Activated T-helper 17 cell treated with anti-CD3 and anti-CD28 coated beads, Interleukin-2, amount 50 U/mL, for 72 hours (primary cell): ENCODE measurements around the gene UGT8. TPM values are rescaled to one million over a fixed set of nuclear protein-coding genes. Genes with fewer than 3 reads are reported as not detected.
"Not testable (repeated sequence)": the region's sequence is repeated elsewhere in the genome, so short reads cannot be mapped to it uniquely, and the experiment has no call there.

Experiments
- ATAC-seq: fragments of 150-1000 bp; cut with Tn5 transposase; replicated peaks from 2 replicates; pipeline ENCODE4 v1.10.0; 2021; ENCODE audit warnings: mild to moderate bottlenecking, moderate library complexity
- H3K27ac Mint-ChIP-seq: one replicate; pipeline ENCODE4 v1.8.0; 2022; ENCODE audit warnings: mixed read lengths
- H3K27me3 Mint-ChIP-seq: one replicate; pipeline ENCODE4 v1.8.0; 2022; ENCODE audit warnings: mixed read lengths
- H3K36me3 Mint-ChIP-seq: one replicate; pipeline ENCODE4 v1.8.0; 2022; ENCODE audit warnings: low read depth, mild to moderate bottlenecking, mixed read lengths
- H3K4me1 Mint-ChIP-seq: one replicate; pipeline ENCODE4 v1.8.0; 2022; ENCODE audit warnings: mixed read lengths
- H3K4me3 Mint-ChIP-seq: one replicate; pipeline ENCODE4 v1.8.0; 2022; ENCODE audit warnings: mild to moderate bottlenecking, mixed read lengths
- H3K9me3 Mint-ChIP-seq: one replicate; pipeline ENCODE4 v1.8.0; 2022; ENCODE audit warnings: mixed read lengths
- total RNA-seq, 2 donors: library from RNA; stranded (reverse); gene quantifications; one replicate each; pipeline ENCODE4 v1.2.3, GENCODE V29; 2022

The UGT8 gene
- total RNA-seq, 2 donors from 2014 or later = 0.82 to 1.4 TPM

DNA sequence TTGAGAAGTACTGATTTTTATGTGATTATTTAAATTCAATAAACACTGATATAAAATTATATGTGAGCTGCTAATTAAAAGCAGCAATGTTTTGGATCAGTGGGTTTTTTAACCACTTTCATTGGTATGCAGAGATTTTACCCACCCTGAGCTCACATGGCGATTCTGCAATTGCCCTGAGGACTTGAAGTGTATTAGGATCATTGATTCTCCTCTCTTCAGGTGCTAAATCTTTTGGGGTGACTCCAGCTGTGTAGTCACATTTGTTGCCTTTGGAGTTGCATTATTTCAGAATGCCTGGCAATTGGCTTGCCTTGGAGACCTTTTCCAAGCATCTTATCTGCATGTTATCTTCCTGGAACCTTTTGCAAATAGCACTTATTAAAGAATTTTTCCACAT, 51.3 kb downstream of the UGT8 start:
- no peak for ATAC-seq
- Mint-ChIP-seq H3K4me1 (no peaks in the 10 kb centered on the region), H3K36me3 (no peaks in the 10 kb centered on the region), H3K9me3 (no peaks in the 10 kb centered on the region), H3K27ac (no peak overlapping the region), H3K27me3 (peaks cover 7% of the 10 kb centered on the region), H3K4me3 (no peak overlapping the region)

DNA sequence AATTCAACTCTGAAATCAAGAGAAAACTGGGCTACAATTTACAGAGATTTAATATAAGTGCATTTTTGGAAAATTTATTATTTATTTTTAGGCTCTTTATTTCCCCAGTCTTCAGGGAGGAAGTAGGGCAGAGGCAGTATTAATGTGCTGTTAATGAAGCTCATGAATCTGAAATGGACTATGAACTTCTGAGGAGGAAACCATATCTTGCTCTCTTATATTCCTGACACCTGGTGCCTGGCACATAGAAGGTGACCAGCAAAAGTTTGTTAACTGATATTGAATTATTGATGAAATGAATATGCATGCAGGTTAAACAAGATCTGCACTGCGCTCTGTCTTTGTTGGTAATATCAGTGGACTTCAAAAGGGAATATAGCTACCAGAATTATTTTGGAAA, 55.1 kb downstream of the UGT8 start:
- no peak for ATAC-seq
- Mint-ChIP-seq H3K9me3 (no peaks in the 10 kb centered on the region), H3K4me1 (no peaks in the 10 kb centered on the region), H3K4me3 (no peak overlapping the region), H3K27me3 (peaks cover 7% of the 10 kb centered on the region), H3K27ac (no peak overlapping the region), H3K36me3 (no peaks in the 10 kb centered on the region)

DNA sequence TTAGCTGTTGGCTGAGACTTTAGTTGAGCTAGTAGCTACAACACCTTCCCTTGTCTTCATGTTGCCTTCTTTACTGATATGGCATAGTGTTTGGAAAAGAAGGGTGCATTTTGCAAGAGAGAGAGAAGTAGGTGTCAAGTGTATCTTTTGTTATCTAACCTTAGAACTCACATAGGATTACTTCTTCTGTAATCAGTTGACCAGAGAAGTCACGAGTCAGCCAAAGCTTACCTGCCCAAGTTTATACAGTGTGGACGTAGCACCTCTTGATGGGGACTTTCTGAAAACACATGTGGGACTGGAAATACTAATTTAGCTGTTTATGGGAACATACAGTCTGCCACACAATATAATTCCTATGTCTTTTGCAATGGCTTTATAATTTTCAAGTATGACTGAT, 56.0 kb downstream of the UGT8 start:
- H3K27ac Mint-ChIP-seq = no peak overlapping the region
- no peak overlapping the region for H3K4me3 Mint-ChIP-seq
- H3K9me3 Mint-ChIP-seq = no peaks in the 10 kb centered on the region
- ATAC-seq = no peak
- H3K27me3 Mint-ChIP-seq = peaks cover 10% of the 10 kb centered on the region
- no peaks in the 10 kb centered on the region for H3K36me3 Mint-ChIP-seq
- no peaks in the 10 kb centered on the region for H3K4me1 Mint-ChIP-seq

DNA sequence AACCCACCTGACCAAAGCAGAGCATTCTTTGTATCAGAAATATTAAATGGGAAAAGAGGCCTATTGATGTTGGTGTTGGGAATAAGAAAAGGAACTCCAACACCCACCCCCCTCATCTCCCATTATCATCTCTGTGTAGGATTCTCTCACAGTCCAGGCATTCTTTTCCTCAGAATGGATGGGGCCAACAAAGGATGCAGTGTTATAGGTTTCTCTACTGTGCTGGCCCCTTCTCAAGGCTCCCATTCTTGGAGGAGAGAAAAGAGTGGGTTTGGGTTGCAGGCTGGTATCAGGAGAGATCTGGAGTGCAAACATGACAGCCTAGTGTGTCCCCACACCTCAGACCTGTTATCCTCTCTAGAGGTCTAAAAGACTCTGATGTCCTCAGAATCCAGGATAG, 59.6 kb downstream of the UGT8 start:
- Mint-ChIP-seq H3K9me3 (no peaks in the 10 kb centered on the region), H3K4me3 (no peak overlapping the region), H3K36me3 (no peaks in the 10 kb centered on the region), H3K27me3 (peaks cover 10% of the 10 kb centered on the region), H3K4me1 (no peaks in the 10 kb centered on the region), H3K27ac (no peak overlapping the region)
- no peak for ATAC-seq

DNA sequence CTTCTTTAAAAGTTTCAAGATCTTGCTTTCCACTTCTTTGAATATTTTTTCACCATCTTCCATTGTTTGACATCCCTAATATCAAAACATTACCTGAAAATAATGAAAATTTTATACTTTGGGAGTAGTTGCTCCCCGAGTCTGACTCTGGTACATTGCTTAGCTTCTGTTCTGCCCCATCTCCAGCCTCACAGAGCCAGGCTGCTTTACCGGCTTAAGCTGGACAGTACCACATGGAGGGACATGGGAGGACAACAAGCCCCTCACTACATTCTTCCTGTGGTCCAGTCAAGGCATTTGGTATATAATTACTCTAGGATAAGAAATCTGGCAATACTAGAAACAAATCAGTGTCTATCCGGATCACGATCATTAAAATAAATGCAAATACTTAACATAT, 60.2 kb downstream of the UGT8 start:
- no peaks in the 10 kb centered on the region for H3K4me1 Mint-ChIP-seq
- no peaks in the 10 kb centered on the region for H3K9me3 Mint-ChIP-seq
- no peaks in the 10 kb centered on the region for H3K36me3 Mint-ChIP-seq
- H3K4me3 Mint-ChIP-seq = no peak overlapping the region
- ATAC-seq = no peak
- no peak overlapping the region for H3K27ac Mint-ChIP-seq
- peaks cover 12% of the 10 kb centered on the region for H3K27me3 Mint-ChIP-seq

- ATAC-seq = peak; percentile 72
- no peaks in the 10 kb centered on the region for H3K4me1 Mint-ChIP-seq
- no peaks in the 10 kb centered on the region for H3K36me3 Mint-ChIP-seq
- H3K27me3 Mint-ChIP-seq = peaks cover 12% of the 10 kb centered on the region
- no peak overlapping the region for H3K27ac Mint-ChIP-seq
- H3K9me3 Mint-ChIP-seq = no peaks in the 10 kb centered on the region
- H3K4me3 Mint-ChIP-seq = no peak overlapping the region
Observed at GRCh38 chr4:114659386-114660008, 60.9 kb downstream of the UGT8 start.

GRCh38 chr4:114663083-114663482, 64.5 kb downstream of the UGT8 start:
- no peak for ATAC-seq
- H3K9me3 Mint-ChIP-seq = no peaks in the 10 kb centered on the region
- H3K4me1 Mint-ChIP-seq = no peaks in the 10 kb centered on the region
- H3K27me3 Mint-ChIP-seq = peaks cover 12% of the 10 kb centered on the region
- no peaks in the 10 kb centered on the region for H3K36me3 Mint-ChIP-seq
- H3K4me3 Mint-ChIP-seq = no peak overlapping the region
- H3K27ac Mint-ChIP-seq = no peak overlapping the region

- H3K4me3 Mint-ChIP-seq = no peak overlapping the region
- H3K27ac Mint-ChIP-seq = no peak overlapping the region
- no peaks in the 10 kb centered on the region for H3K9me3 Mint-ChIP-seq
Observed at GRCh38 chr4:114668577-114668976, 70.0 kb downstream of the UGT8 start.

DNA sequence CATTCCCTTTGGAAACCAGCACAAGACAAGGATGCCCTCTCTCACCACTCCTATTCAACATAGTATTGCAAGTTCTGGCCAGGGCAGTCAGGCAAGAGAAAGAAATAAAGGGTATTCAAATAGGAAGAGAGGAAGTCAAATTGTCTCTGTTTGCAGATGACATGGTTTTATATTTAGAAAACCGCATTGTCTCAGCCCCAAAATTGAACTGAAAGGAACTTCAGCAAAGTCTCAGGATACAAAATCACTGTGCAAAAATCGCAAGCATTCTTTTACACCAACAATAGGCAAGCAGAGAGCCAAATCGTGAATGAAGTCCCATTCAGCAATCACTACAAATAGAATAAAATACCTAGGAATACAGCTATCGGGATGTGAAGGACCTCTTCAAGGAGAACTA, 72.1 kb downstream of the UGT8 start:
- H3K27ac Mint-ChIP-seq, H3K4me1 Mint-ChIP-seq, H3K4me3 Mint-ChIP-seq, H3K36me3 Mint-ChIP-seq, H3K9me3 Mint-ChIP-seq, ATAC-seq: not testable (repeated sequence)
- peaks cover 11% of the 10 kb centered on the region for H3K27me3 Mint-ChIP-seq

More at GRCh38 chr4:114668577-114668976, 70.0 kb downstream of the UGT8 start:
- Mint-ChIP-seq H3K4me1 (no peaks in the 10 kb centered on the region), H3K27me3 (peaks cover 4% of the 10 kb centered on the region), H3K36me3 (no peaks in the 10 kb centered on the region)
- ATAC-seq = no peak

GRCh38 chr4:114673306-114673705, 74.7 kb downstream of the UGT8 start:
- Mint-ChIP-seq H3K4me3 (no peak overlapping the region), H3K27me3 (peaks cover 11% of the 10 kb centered on the region), H3K27ac (no peak overlapping the region), H3K4me1 (no peaks in the 10 kb centered on the region), H3K9me3 (no peaks in the 10 kb centered on the region), H3K36me3 (no peaks in the 10 kb centered on the region)
- ATAC-seq = no peak

DNA sequence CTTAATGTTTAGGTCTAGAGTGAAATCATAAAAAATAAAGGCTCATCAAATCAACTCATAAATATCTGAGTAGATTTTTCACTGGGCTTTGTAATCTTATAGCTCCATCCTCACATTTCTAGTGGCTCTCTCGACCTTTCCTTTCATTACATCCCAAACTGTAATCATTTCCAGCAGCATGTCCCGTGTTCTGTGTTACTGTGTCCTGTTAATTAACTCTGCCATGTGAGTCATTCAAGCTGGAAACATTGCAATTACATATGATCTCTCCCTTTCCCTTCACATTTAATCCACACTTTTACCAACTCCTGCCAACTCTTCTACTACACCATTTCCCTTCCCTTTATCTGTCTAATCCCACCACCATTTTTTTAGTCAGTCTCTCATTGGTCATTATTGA, 75.5 kb downstream of the UGT8 start:
- Mint-ChIP-seq H3K36me3 (no peaks in the 10 kb centered on the region), H3K9me3 (no peaks in the 10 kb centered on the region), H3K4me1 (no peaks in the 10 kb centered on the region), H3K27me3 (peaks cover 11% of the 10 kb centered on the region), H3K4me3 (no peak overlapping the region), H3K27ac (no peak overlapping the region)
- no peak for ATAC-seq

DNA sequence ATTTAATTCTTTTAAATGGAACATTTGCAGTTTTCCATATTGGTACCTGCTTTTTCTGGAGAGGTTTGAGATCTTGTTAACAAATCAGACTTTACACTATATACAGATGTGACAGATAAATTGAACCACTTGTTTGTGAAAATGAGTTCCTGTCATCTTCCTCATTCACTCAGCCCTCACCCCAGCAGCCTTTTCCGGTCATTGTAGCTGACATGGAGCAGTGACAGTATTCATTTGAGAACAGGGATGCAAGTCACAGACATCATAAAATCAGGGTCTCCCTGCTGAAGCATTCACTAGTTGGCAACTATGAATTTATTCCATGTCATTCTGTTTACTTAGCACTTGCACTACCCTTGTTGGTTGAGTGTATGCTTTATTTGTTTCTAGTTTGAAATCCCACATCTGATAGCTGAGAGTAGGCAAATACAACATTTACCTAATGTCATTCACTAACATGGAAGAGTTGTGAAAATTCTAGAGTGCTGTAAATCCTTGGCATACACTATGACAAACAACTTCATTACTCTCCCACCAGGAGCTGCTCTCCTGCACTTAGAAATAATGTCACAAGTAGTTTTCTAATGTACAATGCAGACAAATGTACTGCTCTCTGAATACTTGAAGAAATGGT, 78.9 kb downstream of the UGT8 start:
- H3K36me3 Mint-ChIP-seq = no peaks in the 10 kb centered on the region
- H3K9me3 Mint-ChIP-seq = no peaks in the 10 kb centered on the region
- no peak overlapping the region for H3K27ac Mint-ChIP-seq
- no peak for ATAC-seq
- H3K4me3 Mint-ChIP-seq = no peak overlapping the region
- H3K4me1 Mint-ChIP-seq = no peaks in the 10 kb centered on the region
- H3K27me3 Mint-ChIP-seq = peaks cover 15% of the 10 kb centered on the region

GRCh38 chr4:114684462-114684861, 85.9 kb downstream of the UGT8 start:
- Mint-ChIP-seq H3K4me3 (no peak overlapping the region), H3K27ac (no peak overlapping the region), H3K27me3 (peaks cover 16% of the 10 kb centered on the region), H3K4me1 (no peaks in the 10 kb centered on the region), H3K36me3 (no peaks in the 10 kb centered on the region), H3K9me3 (no peaks in the 10 kb centered on the region)
- no peak for ATAC-seq

DNA sequence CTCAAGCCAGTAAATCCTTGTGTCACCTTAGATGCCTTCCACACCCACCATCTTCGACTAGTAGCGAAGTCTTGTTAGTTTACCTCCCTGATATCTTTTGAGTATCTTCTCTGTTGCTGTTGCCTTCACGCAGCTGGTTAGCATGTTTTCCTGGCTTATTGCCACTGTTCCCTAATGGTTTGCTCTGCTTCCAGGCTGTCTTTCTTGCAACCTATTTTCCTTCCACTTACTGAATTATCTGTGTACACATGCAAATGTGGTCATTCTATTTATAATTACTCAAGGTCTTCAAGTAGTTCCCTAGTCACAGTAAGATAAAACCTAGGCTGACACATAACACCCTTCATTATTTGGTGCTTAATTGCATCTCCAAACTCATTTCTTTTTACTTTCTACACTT, 89.5 kb downstream of the UGT8 start:
- H3K4me1 Mint-ChIP-seq = no peaks in the 10 kb centered on the region
- peaks cover 11% of the 10 kb centered on the region for H3K27me3 Mint-ChIP-seq
- no peak overlapping the region for H3K4me3 Mint-ChIP-seq
- no peak for ATAC-seq
- no peaks in the 10 kb centered on the region for H3K9me3 Mint-ChIP-seq
- no peak overlapping the region for H3K27ac Mint-ChIP-seq
- H3K36me3 Mint-ChIP-seq = no peaks in the 10 kb centered on the region

DNA sequence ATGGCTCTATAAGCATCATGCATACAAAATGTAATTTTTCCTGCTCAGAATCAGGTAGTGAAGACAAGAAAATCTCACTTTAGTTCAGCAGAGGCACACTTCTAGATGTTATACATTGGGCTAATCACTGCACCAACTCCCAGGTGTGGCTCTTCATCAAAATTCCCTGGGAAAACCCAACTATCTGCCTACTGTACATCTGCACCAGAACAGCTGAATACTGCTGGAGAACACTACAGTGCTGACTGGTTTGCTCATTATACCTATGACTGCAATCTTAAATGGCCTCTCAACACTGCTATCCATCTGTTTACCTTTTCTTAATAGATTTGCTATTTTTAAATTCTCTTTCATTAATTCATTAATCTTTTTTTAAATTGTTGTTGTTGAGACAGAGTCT, 92.0 kb downstream of the UGT8 start:
- Mint-ChIP-seq H3K36me3 (no peaks in the 10 kb centered on the region), H3K4me3 (no peak overlapping the region), H3K4me1 (no peaks in the 10 kb centered on the region), H3K9me3 (no peaks in the 10 kb centered on the region), H3K27me3 (peaks cover 10% of the 10 kb centered on the region), H3K27ac (no peak overlapping the region)
- no peak for ATAC-seq
